ENCODE data around the gene HAL. TPM values are rescaled to one million over a fixed set of nuclear protein-coding genes. Genes with fewer than 3 reads are reported as not detected.

Gene HAL
- total and polyA plus RNA-seq, 2 of the 13 experiments (the other 11 are each of a cell fraction or from before 2014, with no cell fraction given): 0.89 to 37.8 TPM

- intact Hi-C loops (cut with micrococcal nuclease; ENCODE audit: unreplicated experiment): loop anchor here (1.0 to 5.0 kb wide), 7 partner anchors 21 to 416 kb away; partner anchors contain the start of genes AMDHD1, CCDC38 and SNRPF
Observed at GRCh38 chr12:95997911-95998510, 1.9 kb upstream of the HAL start.

More at GRCh38 chr12:95997911-95998510, 1.9 kb upstream of the HAL start:
- BruUV-seq (replicated peaks): no TSS peak
- Histone ChIP-seq H3K79me2 (ENCODE audit: insufficient read depth, low read length) (no peaks in the 10 kb centered on the region), H3K9ac (ENCODE audit: insufficient read depth, low read depth, low read length) (no peak overlapping the region; the same call in 1 of the 2 replicates), H3K27ac (ENCODE audit: extremely low read length, insufficient read depth, low read length) (no peak overlapping the region), H3K9me3 (ENCODE audit: low read length) (no peaks in the 10 kb centered on the region), H4K20me1 (ENCODE audit: insufficient read depth, low read length) (no peaks in the 10 kb centered on the region), H3K4me3 (replicated peaks in 1 of 3; ENCODE audit: insufficient read depth in 1 of 3, low read depth in 2 of 3, low read length in 3 of 3) (no peak overlapping the region), H3K27me3 (ENCODE audit: control insufficient read depth in 1 of 2, insufficient read depth in 2 of 2, low read length in 2 of 2) (no peaks in the 10 kb centered on the region), H3K36me3 (replicated peaks in 1 of 2; ENCODE audit: control insufficient read depth in 1 of 2, insufficient read depth in 2 of 2, low read length in 2 of 2) (peaks cover 3 to 9% of the 10 kb centered on the region in 2 experiments; a peak in 4 of 5 replicates), H2AFZ (ENCODE audit: low read length) (no peak overlapping the region), H3K4me2 (ENCODE audit: low read depth, low read length) (peak overlapping the region; percentile 8; the same call in 1 of the 2 replicates), H3K4me1 (ENCODE audit: insufficient read depth, low read length) (peaks cover 54% of the 10 kb centered on the region)
- TF ChIP-seq, protein P1, sequence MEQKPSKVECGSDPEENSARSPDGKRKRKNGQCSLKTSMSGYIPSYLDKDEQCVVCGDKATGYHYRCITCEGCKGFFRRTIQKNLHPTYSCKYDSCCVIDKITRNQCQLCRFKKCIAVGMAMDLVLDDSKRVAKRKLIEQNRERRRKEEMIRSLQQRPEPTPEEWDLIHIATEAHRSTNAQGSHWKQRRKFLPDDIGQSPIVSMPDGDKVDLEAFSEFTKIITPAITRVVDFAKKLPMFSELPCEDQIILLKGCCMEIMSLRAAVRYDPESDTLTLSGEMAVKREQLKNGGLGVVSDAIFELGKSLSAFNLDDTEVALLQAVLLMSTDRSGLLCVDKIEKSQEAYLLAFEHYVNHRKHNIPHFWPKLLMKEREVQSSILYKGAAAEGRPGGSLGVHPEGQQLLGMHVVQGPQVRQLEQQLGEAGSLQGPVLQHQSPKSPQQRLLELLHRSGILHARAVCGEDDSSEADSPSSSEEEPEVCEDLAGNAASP (CRISPR knock-in tag; IDR thresholded peaks at IDR 0.05; ENCODE audit: borderline replicate concordance): no peak
- TF ChIP-seq SMAD1 (CRISPR knock-in tag; IDR thresholded peaks at IDR 0.05; ENCODE audit: borderline replicate concordance, low read depth): no peak
- no peak for TF ChIP-seq KAT7 (CRISPR knock-in tag; IDR thresholded peaks at IDR 0.05; ENCODE audit: borderline replicate concordance)
- no peak for TF ChIP-seq SALL1 (CRISPR knock-in tag; IDR thresholded peaks at IDR 0.05)
- no peak for TF ChIP-seq POLR2A (IDR thresholded peaks at IDR 0.05; ENCODE audit: insufficient read depth in 1 of 2, low read depth in 2 of 2, low read length in 2 of 2)
- peak in 1 of 2 experiments; percentile 10; a peak in 1 of 4 replicates for TF ChIP-seq EP300 (IDR thresholded peaks at IDR 0.05; ENCODE audit: low read depth in 2 of 2, low read length in 2 of 2)
- TF ChIP-seq EP300 (CRISPR knock-in tag; IDR thresholded peaks at IDR 0.05; ENCODE audit: borderline replicate concordance): no peak
- TF ChIP-seq CREM (IDR thresholded peaks at IDR 0.05): no peak
- TF ChIP-seq CREM (CRISPR knock-in tag; IDR thresholded peaks at IDR 0.05): no peak
- no peak for TF ChIP-seq ZSCAN29 (CRISPR knock-in tag; conservative IDR thresholded peaks at IDR 0.05)
- TF ChIP-seq ZEB1 (IDR thresholded peaks at IDR 0.05; ENCODE audit: insufficient replicate concordance, low read depth): no peak
- TF ChIP-seq, protein P2, sequence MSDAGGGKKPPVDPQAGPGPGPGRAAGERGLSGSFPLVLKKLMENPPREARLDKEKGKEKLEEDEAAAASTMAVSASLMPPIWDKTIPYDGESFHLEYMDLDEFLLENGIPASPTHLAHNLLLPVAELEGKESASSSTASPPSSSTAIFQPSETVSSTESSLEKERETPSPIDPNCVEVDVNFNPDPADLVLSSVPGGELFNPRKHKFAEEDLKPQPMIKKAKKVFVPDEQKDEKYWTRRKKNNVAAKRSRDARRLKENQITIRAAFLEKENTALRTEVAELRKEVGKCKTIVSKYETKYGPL (CRISPR knock-in tag; IDR thresholded peaks at IDR 0.05): 0 out of 2 replicates have a peak, but pooled peaks have one; percentile 28
- TF ChIP-seq HDAC1 (CRISPR knock-in tag; IDR thresholded peaks at IDR 0.05): 0 out of 2 replicates have a peak, but pooled peaks have one; percentile 22
- no peak for TF ChIP-seq ZNF567 (CRISPR knock-in tag; IDR thresholded peaks at IDR 0.05; ENCODE audit: borderline replicate concordance)
- TF ChIP-seq RARA (CRISPR knock-in tag; IDR thresholded peaks at IDR 0.05): peak; percentile 21; the same call in 1 of the 2 replicates
- in situ Hi-C loops (cut with HindIII; ENCODE audit: extremely low pct_ligation_motif_present, low pct_unique_long_range_greater_than_20kb): loop anchor here (5.0 to 25.0 kb wide), 2 partner anchors 81 to 411 kb away; no protein-coding TSS in a partner anchor
- WGBS (ENCODE audit: low lambda C conversion rate): 64% methylated on average over 5 of the region's 5 CpGs
- peak; percentile 41 for ATAC-seq
- peak; percentile 5 for DNase-seq (ENCODE audit: low spot score)
- FAIRE-seq: no peak
- CTCF ChIA-PET (ENCODE audit: low intra/inter-chr PET ratio, low total read pairs): interaction anchor here (1.8 to 3.6 kb wide), 3 partner anchors 77 to 178 kb away, joined by 6 to 35 read pairs (median 7); no protein-coding TSS in a partner anchor
- POLR2A ChIA-PET: interaction anchor here (0.9 to 5.2 kb wide), 10 partner anchors 20 to 139 kb away, joined by 3 to 43 read pairs (median 10); partner anchors contain the start of genes AMDHD1, CCDC38 and SNRPF
